ENCODE measurements around the gene ZNF70. TPM values are rescaled to one million over a fixed set of nuclear protein-coding genes. Genes with fewer than 3 reads are reported as not detected.

Gene ZNF70
- total RNA-seq, 1 donor from 2014 or later, result 2.1 TPM

DNA sequence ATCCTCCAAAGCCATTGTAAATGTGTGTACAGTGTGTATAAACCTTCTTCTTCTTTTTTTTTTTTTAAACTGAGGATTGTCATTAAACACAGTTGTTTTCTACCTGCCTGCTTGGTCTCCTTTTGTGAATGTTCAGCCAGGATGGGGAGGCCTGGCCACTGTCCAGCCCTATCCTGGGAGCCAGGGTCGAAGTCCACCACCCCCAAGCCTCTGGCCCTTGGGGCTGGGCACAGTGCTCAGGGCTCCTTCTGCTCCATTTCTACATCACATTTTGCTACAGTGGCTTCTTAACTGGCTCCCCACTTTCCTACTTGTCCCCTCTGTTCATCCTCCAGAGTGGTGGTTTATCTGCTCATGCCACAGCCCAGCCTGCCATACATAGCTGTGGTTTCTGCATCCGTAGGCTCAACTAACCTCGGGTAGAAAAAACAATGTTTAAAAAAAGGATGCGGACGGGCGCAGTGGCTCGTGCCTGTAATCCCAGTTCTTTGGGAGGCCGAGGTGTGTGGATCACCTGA is 33.4 kb upstream of the ZNF70 start:
- Mint-ChIP-seq H3K9me3 (no peaks in the 10 kb centered on the region), H3K4me3 (no peak overlapping the region), H3K27ac (no peak overlapping the region), H3K27me3 (ENCODE audit: insufficient read depth) (peaks cover 2% of the 10 kb centered on the region), H3K36me3 (ENCODE audit: low read depth) (peaks cover 2% of the 10 kb centered on the region), H3K4me1 (ENCODE audit: low read depth) (peaks cover 27% of the 10 kb centered on the region)
- intact Hi-C loops (cut with micrococcal nuclease), result no loop called here
- DNase-seq (ENCODE audit: low spot score), result no peak

DNA sequence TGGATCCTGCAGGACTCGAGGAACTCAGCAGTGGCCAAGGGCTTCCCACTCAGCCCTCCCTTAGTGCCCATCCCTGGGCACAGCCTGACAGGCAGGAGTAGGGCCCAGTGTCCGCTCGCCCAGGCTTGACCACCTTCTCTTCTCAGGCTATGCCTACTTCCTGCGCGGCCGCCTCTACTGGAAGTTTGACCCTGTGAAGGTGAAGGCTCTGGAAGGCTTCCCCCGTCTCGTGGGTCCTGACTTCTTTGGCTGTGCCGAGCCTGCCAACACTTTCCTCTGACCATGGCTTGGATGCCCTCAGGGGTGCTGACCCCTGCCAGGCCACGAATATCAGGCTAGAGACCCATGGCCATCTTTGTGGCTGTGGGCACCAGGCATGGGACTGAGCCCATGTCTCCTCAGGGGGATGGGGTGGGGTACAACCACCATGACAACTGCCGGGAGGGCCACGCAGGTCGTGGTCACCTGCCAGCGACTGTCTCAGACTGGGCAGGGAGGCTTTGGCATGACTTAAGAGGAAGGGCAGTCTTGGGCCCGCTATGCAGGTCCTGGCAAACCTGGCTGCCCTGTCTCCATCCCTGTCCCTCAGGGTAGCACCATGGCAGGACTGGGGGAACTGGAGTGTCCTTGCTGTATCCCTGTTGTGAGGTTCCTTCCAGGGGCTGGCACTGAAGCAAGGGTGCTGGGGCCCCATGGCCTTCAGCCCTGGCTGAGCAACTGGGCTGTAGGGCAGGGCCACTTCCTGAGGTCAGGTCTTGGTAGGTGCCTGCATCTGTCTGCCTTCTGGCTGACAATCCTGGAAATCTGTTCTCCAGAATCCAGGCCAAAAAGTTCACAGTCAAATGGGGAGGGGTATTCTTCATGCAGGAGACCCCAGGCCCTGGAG is 32.6 kb upstream of the ZNF70 start:
- Mint-ChIP-seq H3K9me3 (no peaks in the 10 kb centered on the region), H3K36me3 (ENCODE audit: low read depth) (no peaks in the 10 kb centered on the region), H3K4me3 (no peak overlapping the region), H3K27ac (no peak overlapping the region), H3K27me3 (ENCODE audit: insufficient read depth) (peaks cover 2% of the 10 kb centered on the region), H3K4me1 (ENCODE audit: low read depth) (peaks cover 25% of the 10 kb centered on the region)
- DNase-seq (ENCODE audit: low spot score), result no peak
- intact Hi-C loops (cut with micrococcal nuclease), result no loop called here

DNA sequence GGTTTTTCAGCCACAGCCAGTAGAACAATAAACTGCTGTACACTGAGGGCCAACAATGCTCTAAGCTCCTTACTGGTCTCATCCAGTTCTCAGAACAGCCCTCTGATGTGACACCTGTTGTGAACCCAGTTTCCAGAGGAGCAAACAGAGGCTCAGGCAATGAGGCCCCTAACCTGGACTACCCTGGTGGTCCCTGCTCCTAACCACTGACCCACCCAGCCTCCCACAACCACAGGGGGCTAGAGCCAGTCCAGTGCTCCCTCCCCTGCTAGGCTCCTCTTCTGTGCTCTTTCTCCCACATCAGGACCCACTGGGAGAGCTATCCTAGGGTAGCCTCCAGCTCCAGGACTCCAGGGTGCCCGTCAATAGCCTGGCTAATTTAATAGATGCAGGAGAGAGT is 31.8 kb upstream of the ZNF70 start:
- Mint-ChIP-seq H3K4me1 (ENCODE audit: low read depth) (peaks cover 17% of the 10 kb centered on the region), H3K36me3 (ENCODE audit: low read depth) (no peaks in the 10 kb centered on the region), H3K27me3 (ENCODE audit: insufficient read depth) (peaks cover 2% of the 10 kb centered on the region), H3K27ac (no peak overlapping the region), H3K4me3 (no peak overlapping the region), H3K9me3 (no peaks in the 10 kb centered on the region)
- intact Hi-C loops (cut with micrococcal nuclease), result no loop called here
- DNase-seq (ENCODE audit: low spot score), result no peak

- Mint-ChIP-seq H3K4me3 (no peak overlapping the region), H3K4me1 (ENCODE audit: low read depth) (peaks cover 13% of the 10 kb centered on the region), H3K27me3 (ENCODE audit: insufficient read depth) (peaks cover 2% of the 10 kb centered on the region), H3K36me3 (ENCODE audit: low read depth) (no peaks in the 10 kb centered on the region), H3K27ac (no peak overlapping the region), H3K9me3 (no peaks in the 10 kb centered on the region)
- no peak for DNase-seq (ENCODE audit: low spot score)
- intact Hi-C loops (cut with micrococcal nuclease), result no loop called here
These were observed 31.3 kb upstream of the ZNF70 start for GRCh38 chr22:23782252-23782651.

DNA sequence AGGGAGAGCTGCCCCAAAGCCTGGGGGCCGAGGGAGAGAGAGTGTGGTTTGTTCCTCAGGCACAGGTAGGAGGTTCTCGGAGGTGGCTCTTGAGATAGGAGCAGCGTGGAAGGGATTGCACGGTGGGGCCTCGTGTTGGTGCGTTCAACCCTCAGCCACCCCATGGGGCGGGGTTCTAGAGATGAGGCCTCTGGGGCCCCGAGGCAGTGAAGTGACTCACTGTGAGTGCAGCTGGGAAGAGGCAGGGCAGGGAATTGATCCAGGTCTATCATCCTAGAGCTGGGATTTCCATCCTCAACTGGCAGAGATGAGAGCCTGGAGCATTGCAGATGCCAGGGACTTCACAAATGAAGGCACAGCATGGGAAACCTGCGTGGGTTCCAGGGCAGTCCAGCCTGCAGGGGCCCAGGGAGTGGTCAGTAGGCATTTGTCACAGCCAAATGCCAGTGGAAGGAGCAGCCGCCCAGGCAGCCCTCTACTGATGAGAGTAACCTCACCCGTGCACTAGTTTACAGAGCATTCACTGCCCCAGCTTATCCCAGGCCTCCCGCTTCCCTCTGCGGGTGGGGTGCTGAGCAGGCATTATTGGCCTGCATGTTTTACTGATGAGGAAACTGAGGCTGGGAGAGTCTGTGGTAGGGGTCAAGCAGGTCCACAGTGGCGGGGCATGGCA is 30.7 kb upstream of the ZNF70 start:
- Mint-ChIP-seq H3K9me3 (no peaks in the 10 kb centered on the region), H3K27ac (no peak overlapping the region), H3K36me3 (ENCODE audit: low read depth) (no peaks in the 10 kb centered on the region), H3K27me3 (ENCODE audit: insufficient read depth) (peaks cover 2% of the 10 kb centered on the region), H3K4me1 (ENCODE audit: low read depth) (peaks cover 12% of the 10 kb centered on the region), H3K4me3 (no peak overlapping the region)
- intact Hi-C loops (cut with micrococcal nuclease), result no loop called here
- no peak for DNase-seq (ENCODE audit: low spot score)

DNA sequence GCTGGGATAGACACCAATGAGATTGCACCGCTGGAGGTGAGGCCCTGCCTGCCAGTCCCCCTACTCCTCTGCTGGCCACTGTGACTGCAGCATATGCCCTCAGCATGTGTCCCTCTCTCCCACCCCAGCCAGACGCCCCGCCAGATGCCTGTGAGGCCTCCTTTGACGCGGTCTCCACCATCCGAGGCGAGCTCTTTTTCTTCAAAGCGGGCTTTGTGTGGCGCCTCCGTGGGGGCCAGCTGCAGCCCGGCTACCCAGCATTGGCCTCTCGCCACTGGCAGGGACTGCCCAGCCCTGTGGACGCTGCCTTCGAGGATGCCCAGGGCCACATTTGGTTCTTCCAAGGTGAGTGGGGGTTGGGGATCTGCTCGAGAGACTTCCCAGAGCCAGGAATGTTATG is 30.2 kb upstream of the ZNF70 start:
- no peak overlapping the region for H3K4me3 Mint-ChIP-seq
- H3K4me1 Mint-ChIP-seq (ENCODE audit: low read depth), result peaks cover 6% of the 10 kb centered on the region
- no peaks in the 10 kb centered on the region for H3K36me3 Mint-ChIP-seq (ENCODE audit: low read depth)
- H3K27me3 Mint-ChIP-seq (ENCODE audit: insufficient read depth), result peaks cover 5% of the 10 kb centered on the region
- intact Hi-C loops (cut with micrococcal nuclease), result no loop called here
- no peaks in the 10 kb centered on the region for H3K9me3 Mint-ChIP-seq
- DNase-seq (ENCODE audit: low spot score), result no peak
- H3K27ac Mint-ChIP-seq, result no peak overlapping the region

DNA sequence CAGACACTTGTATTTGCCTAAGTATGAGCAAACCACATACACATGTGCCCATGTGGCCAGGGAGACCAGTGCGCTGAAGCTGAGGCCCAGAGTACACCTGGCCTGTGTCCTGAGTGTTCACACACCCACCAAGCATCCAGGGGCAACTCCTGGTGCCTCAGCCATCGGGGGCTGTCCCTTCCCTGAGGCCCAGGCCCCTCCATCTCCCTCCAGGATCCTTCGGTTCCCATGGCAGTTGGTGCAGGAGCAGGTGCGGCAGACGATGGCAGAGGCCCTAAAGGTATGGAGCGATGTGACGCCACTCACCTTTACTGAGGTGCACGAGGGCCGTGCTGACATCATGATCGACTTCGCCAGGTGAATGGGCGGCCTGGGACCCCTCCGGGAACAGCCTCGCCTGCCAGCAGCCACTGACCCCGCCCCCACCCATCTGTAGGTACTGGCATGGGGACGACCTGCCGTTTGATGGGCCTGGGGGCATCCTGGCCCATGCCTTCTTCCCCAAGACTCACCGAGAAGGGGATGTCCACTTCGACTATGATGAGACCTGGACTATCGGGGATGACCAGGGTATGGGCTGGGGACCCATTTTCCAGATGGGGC is 29.3 kb upstream of the ZNF70 start:
- no peaks in the 10 kb centered on the region for H3K36me3 Mint-ChIP-seq (ENCODE audit: low read depth)
- H3K27ac Mint-ChIP-seq, result no peak overlapping the region
- intact Hi-C loops (cut with micrococcal nuclease), result no loop called here
- H3K9me3 Mint-ChIP-seq, result no peaks in the 10 kb centered on the region
- no peak for DNase-seq (ENCODE audit: low spot score)
- H3K4me1 Mint-ChIP-seq (ENCODE audit: low read depth), result peaks cover 6% of the 10 kb centered on the region
- H3K27me3 Mint-ChIP-seq (ENCODE audit: insufficient read depth), result peaks cover 7% of the 10 kb centered on the region
- no peak overlapping the region for H3K4me3 Mint-ChIP-seq

DNA sequence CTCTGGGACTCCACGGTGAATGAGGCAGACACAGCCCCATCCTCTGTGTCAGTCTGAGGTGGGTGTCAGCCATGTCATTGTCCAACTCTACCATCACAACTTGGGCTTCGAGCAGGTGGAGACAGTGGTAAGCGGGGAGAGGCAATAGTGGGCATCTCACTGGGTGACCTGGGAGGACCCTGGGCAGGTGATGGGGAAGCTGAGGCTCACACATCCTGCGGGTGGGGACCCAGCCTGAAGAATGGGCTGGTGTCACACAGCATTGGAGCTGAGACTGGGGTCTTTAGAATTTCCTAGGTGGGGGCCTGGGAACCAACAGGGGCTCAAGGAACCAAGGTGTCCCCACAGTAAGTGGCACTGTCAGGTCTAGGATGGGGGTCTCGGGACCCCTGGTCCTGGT is 28.8 kb upstream of the ZNF70 start:
- H3K27ac Mint-ChIP-seq, result no peak overlapping the region
- no peak for DNase-seq (ENCODE audit: low spot score)
- H3K27me3 Mint-ChIP-seq (ENCODE audit: insufficient read depth), result peaks cover 7% of the 10 kb centered on the region
- no peaks in the 10 kb centered on the region for H3K9me3 Mint-ChIP-seq
- intact Hi-C loops (cut with micrococcal nuclease), result no loop called here
- no peaks in the 10 kb centered on the region for H3K36me3 Mint-ChIP-seq (ENCODE audit: low read depth)
- H3K4me1 Mint-ChIP-seq (ENCODE audit: low read depth), result peaks cover 6% of the 10 kb centered on the region
- no peak overlapping the region for H3K4me3 Mint-ChIP-seq

DNA sequence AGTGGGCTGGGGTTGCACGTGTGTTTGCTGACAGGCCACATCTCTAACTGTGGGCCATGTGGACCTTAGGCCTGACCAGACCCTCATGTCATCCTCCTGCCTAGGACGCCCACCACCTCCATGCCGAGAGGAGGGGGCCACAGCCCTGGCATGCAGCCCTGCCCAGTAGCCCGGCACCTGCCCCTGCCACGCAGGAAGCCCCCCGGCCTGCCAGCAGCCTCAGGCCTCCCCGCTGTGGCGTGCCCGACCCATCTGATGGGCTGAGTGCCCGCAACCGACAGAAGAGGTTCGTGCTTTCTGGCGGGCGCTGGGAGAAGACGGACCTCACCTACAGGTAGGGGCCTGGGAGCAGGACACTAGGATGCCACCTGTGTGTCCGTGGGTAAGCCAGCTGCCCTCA is 28.2 kb upstream of the ZNF70 start:
- Mint-ChIP-seq H3K4me3 (no peak overlapping the region), H3K27ac (no peak overlapping the region), H3K27me3 (ENCODE audit: insufficient read depth) (peaks cover 6% of the 10 kb centered on the region), H3K36me3 (ENCODE audit: low read depth) (no peaks in the 10 kb centered on the region), H3K9me3 (no peaks in the 10 kb centered on the region), H3K4me1 (ENCODE audit: low read depth) (peaks cover under 1% of the 10 kb centered on the region)
- no peak for DNase-seq (ENCODE audit: low spot score)
- intact Hi-C loops (cut with micrococcal nuclease), result no loop called here

GRCh38 chr22:23778577-23778900 is 27.6 kb upstream of the ZNF70 start:
- Mint-ChIP-seq H3K36me3 (ENCODE audit: low read depth) (no peaks in the 10 kb centered on the region), H3K27ac (no peak overlapping the region), H3K4me3 (no peak overlapping the region), H3K9me3 (no peaks in the 10 kb centered on the region), H3K4me1 (ENCODE audit: low read depth) (no peaks in the 10 kb centered on the region), H3K27me3 (ENCODE audit: insufficient read depth) (peaks cover 7% of the 10 kb centered on the region)
- intact Hi-C loops (cut with micrococcal nuclease), result no loop called here
- no peak for DNase-seq (ENCODE audit: low spot score)

DNA sequence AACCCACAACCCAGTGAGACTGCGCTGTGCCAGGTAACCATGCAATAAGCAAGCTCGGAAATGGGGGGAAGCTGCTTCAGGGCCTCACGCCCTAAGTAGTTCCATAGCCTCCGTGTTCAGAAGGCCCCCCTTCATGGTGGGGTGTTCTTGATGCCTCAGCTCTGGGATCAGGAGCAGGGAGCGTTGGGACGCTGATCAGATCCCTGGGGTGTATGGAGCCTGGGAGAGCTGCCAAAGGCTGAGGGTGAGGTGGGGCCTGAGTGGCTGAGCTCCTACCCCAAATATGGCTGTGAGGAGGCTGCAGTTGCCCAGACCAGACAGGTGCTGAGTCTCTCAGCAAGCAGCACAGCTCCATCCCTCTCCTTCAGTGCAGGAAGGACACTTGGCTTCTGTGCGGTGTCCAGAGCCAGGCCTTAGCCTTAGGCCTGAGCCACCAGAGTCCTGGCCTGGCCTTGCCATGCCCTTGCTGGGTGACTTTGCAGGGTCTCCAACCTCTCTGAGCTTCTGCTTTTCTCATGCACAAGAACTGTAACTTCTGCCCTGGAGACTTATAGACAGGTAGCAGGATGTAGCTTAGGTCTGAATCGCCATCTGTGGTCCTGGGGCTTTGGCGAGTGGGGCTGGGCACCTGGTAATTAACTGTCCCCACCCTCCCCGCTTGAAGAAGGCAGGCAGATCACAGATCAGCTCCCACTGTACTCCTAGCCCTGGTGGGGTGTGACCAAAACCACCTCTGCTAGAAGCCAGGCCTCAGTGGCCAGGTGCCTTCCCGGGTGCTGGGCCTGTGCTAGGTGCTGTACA is 27.1 kb upstream of the ZNF70 start:
- intact Hi-C loops (cut with micrococcal nuclease), result no loop called here
- H3K27ac Mint-ChIP-seq, result no peak overlapping the region
- H3K9me3 Mint-ChIP-seq, result no peaks in the 10 kb centered on the region
- no peak for DNase-seq (ENCODE audit: low spot score)
- no peaks in the 10 kb centered on the region for H3K36me3 Mint-ChIP-seq (ENCODE audit: low read depth)
- H3K4me1 Mint-ChIP-seq (ENCODE audit: low read depth), result no peaks in the 10 kb centered on the region
- H3K4me3 Mint-ChIP-seq, result no peak overlapping the region
- H3K27me3 Mint-ChIP-seq (ENCODE audit: insufficient read depth), result peaks cover 13% of the 10 kb centered on the region

GRCh38 chr22:23775779-23776375 is 25.0 kb upstream of the ZNF70 start:
- H3K9me3 Mint-ChIP-seq, result no peaks in the 10 kb centered on the region
- DNase-seq (ENCODE audit: low spot score), result no peak
- H3K27ac Mint-ChIP-seq, result no peak overlapping the region
- intact Hi-C loops (cut with micrococcal nuclease), result no loop called here
- no peak overlapping the region for H3K4me3 Mint-ChIP-seq
- H3K36me3 Mint-ChIP-seq (ENCODE audit: low read depth), result no peaks in the 10 kb centered on the region
- peaks cover 19% of the 10 kb centered on the region for H3K27me3 Mint-ChIP-seq (ENCODE audit: insufficient read depth)
- H3K4me1 Mint-ChIP-seq (ENCODE audit: low read depth), result peaks cover 4% of the 10 kb centered on the region
